Ovary (tissue), 9 donors: ENCODE data around the gene NAA35. TPM values are rescaled to one million over a fixed set of nuclear protein-coding genes. Genes with fewer than 3 reads are reported as not detected.
"Not testable (repeated sequence)": the region's sequence is repeated elsewhere in the genome, so short reads cannot be mapped to it uniquely, and the experiment has no call there.

Experiments used
- DNase-seq, 5 donors: peaks; one replicate each; pipeline ENCODE4 v3.0.0-alpha.2; 2019 to 2020
- H3K27ac ChIP-seq, 2 donors: fragments of 200-600 bp; one replicate each; pipeline versions ENCODE4 v1.5.1 to v1.8.0; 2019 to 2022
- H3K27me3 ChIP-seq: fragments of 200-600 bp; one replicate; pipeline ENCODE4 v1.8.0; 2022
- H3K36me3 ChIP-seq: fragments of 200-600 bp; sonication (generic); one replicate; pipeline ENCODE4 v1.5.1; 2019
- H3K4me1 ChIP-seq: one replicate; pipeline ENCODE4 v1.8.1; 2013; ENCODE audit warnings: mild to moderate bottlenecking, moderate library complexity; ENCODE audit not compliant: insufficient read depth
- H3K4me3 ChIP-seq: fragments of 200-600 bp; sonication (generic); one replicate; pipeline ENCODE4 v1.5.1; 2017
- H3K9me3 ChIP-seq, 2 donors: fragments of 200-600 bp in 1 of 2; sonication (generic) in 1 of 2; one replicate each; pipeline versions ENCODE4 v1.5.1 to v1.8.1; 2013 to 2019; ENCODE audit warnings: mild to moderate bottlenecking in 1 of 2, moderate library complexity in 1 of 2
- EP300 ChIP-seq: sonication (generic); formaldehyde crosslinking; IDR thresholded peaks from one replicate; pipeline ENCODE4 v1.6.1; 2017; ENCODE audit warnings: antibody characterized with exemption
- POLR2A ChIP-seq: fragments of 450-650 bp; IDR thresholded peaks from one replicate; pipeline ENCODE4 v1.6.1; 2017; ENCODE audit warnings: antibody characterized with exemption, mild to moderate bottlenecking, moderate library complexity
- WGBS, 3 donors: extraction: QIAGEN DNeasy Blood & Tissue Kit in 1 of 3; methylation state at CpG; one replicate each; pipeline versions ENCODE4 v1.1.5 to v1.1.7; 2013 to 2017; 5-methylcytosine and 5-hydroxymethylcytosine counted together
- intact Hi-C, 4 donors: fragments of 100-400 bp; cut with DNase I; formaldehyde crosslinking; loops; one replicate each; pipeline versions ENCODE4 v1.11.0 to v1.15.1; 2022 to 2023
- polyA plus RNA-seq, 2 donors: library from polyadenylated mRNA; stranded (reverse); fragments of 200-250 nt in 1 of 2; fragments of 350-450 nt in 1 of 2; fragmentation: Illumina TruSeq in 1 of 2; extraction: RNeasy Lipid Tissue Mini Kit (QIAGEN cat#74804) in 1 of 2; gene quantifications; one replicate each; pipeline ENCODE4 v1.2.3, GENCODE V29; 2013 to 2014
- total RNA-seq, 7 donors: library from RNA; depleted of rRNA in 2 of 7; stranded (reverse); fragments of >200 nt in 2 of 7; fragmentation: NEBNext Ultra II Directional in 3 of 7; extraction: Animal tissue kit (Norgen Biotek cat#: 25700) in 3 of 7; gene quantifications; one replicate each; pipeline versions ENCODE4 v1.1.0 to v1.2.4, GENCODE V29; 2016 to 2023
- TF ChIP-seq, protein P1 (sequence below), 3 donors: fragments of 450-650 bp in 2 of 3; fragments of 200-600 bp in 1 of 3; IDR thresholded peaks; one replicate each; pipeline versions ENCODE4 v1.5.1 to v1.8.0; 2016 to 2022; ENCODE audit warnings: antibody characterized with exemption in 3 of 3, mild to moderate bottlenecking in 1 of 3
- donor health status: DM: no; HTN: no; CAD: no; lungs with moderate emphysema.
- donor health status: DM: no; HTN: no; CAD: no.
- donor health status: Bipolar disorder and iron deficiency.
- donor health status: DM: yes; HTN: yes; CAD: no.
- donor health status: DM: no; HTN: no; CAD: no.
- donor health status: DM: yes; HTN: yes; CAD: no.

The NAA35 gene
- total and polyA plus RNA-seq, 9 donors: 10.6 to 25.5 (median 18.4) TPM

DNA sequence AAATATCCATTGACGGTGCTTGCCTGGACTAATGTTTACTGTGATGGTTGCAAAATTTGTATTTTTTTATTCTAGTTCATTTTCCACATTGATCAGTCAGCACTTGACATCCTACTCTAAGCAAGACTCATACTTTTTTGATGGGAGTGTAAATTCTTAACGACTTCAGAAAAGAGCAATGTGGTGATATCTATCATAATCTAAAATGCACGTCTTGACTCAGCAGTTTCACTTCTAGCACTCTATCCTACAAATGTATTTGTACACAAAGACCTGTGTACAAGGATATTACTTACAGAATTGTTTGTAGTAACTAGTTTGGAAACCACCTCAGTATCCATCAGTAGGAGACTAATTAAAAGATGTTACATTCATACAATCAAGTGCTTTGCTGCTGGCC is 24.0 kb downstream of the NAA35 start:
- Histone ChIP-seq H3K4me3 (no peak overlapping the region), H3K27ac (no peak overlapping the region), H3K9me3 (no peaks in the 10 kb centered on the region), H3K27me3 (no peaks in the 10 kb centered on the region), H3K4me1 (no peaks in the 10 kb centered on the region), H3K36me3 (no peaks in the 10 kb centered on the region)
- 88 to 94% (median 94%) methylated on average over 3 of the region's 3 CpGs for WGBS, 3 donors
- intact Hi-C loops: no loop called here
- TF ChIP-seq EP300: no peak
- no peak for TF ChIP-seq POLR2A
- TF ChIP-seq, protein P1, sequence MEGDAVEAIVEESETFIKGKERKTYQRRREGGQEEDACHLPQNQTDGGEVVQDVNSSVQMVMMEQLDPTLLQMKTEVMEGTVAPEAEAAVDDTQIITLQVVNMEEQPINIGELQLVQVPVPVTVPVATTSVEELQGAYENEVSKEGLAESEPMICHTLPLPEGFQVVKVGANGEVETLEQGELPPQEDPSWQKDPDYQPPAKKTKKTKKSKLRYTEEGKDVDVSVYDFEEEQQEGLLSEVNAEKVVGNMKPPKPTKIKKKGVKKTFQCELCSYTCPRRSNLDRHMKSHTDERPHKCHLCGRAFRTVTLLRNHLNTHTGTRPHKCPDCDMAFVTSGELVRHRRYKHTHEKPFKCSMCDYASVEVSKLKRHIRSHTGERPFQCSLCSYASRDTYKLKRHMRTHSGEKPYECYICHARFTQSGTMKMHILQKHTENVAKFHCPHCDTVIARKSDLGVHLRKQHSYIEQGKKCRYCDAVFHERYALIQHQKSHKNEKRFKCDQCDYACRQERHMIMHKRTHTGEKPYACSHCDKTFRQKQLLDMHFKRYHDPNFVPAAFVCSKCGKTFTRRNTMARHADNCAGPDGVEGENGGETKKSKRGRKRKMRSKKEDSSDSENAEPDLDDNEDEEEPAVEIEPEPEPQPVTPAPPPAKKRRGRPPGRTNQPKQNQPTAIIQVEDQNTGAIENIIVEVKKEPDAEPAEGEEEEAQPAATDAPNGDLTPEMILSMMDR (IDR thresholded peaks at IDR 0.05): no peak
- no peak for DNase-seq

DNA sequence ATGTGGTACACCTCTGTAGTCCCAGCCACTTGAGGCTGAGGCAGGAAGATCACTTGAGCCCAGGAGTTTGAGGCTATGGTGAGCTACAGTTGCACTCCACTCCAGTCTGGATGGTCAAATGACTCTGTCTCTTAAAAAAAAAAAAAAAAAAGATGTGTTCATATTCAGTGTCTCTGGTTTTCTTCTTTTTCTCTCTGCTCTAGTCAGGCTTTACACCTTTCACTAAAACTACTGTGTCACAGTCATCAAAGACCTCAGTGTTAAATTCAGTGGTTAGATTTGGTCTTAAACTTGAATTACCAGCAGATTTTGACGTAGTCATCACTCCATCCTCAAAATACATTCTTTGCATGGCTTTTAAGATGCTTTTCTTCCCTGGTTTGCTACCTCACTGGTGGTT is 28.8 kb downstream of the NAA35 start:
- H3K36me3 ChIP-seq: no peaks in the 10 kb centered on the region

DNA sequence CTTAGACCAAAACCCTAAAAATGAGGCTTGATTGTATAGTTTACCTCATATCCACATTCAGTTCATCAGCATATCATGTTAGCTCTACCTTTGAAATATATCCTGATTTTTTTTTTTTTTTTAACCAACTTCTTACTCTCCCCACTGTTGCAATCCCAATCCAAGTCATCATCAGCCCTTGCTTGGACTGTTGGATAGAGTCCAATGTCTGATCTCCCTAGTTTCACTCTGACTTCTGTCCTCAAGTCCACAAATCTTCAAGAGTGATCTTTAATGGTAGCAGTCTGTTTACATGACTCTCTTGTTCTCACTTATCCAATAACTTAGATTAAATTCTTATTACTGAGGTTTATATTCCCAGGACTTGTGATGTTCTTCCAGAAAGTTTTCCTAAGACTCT is 30.8 kb downstream of the NAA35 start:
- no peak for DNase-seq
- Histone ChIP-seq H3K27me3 (no peaks in the 10 kb centered on the region), H3K9me3 (no peaks in the 10 kb centered on the region), H3K4me3 (no peak overlapping the region), H3K36me3 (no peaks in the 10 kb centered on the region), H3K27ac (no peak overlapping the region), H3K4me1 (no peaks in the 10 kb centered on the region)
- intact Hi-C loops: no loop called here
- TF ChIP-seq EP300 (no peak), POLR2A (no peak)
- TF ChIP-seq, protein P1 (IDR thresholded peaks at IDR 0.05): no peak

More for the DNA sequence above, 28.8 kb downstream of the NAA35 start:
- TF ChIP-seq POLR2A (no peak), EP300 (no peak)
- TF ChIP-seq, protein P1 (IDR thresholded peaks at IDR 0.05): no peak
- H3K27ac ChIP-seq: no peak overlapping the region
- DNase-seq: no peak
- H3K27me3 ChIP-seq: no peaks in the 10 kb centered on the region
- intact Hi-C loops: no loop called here
- no peaks in the 10 kb centered on the region for H3K9me3 ChIP-seq
- H3K4me1 ChIP-seq: no peaks in the 10 kb centered on the region
- no peak overlapping the region for H3K4me3 ChIP-seq
- 96 to 100% (median 98%) methylated on average over 1 of the region's 1 CpG for WGBS, 3 donors

DNA sequence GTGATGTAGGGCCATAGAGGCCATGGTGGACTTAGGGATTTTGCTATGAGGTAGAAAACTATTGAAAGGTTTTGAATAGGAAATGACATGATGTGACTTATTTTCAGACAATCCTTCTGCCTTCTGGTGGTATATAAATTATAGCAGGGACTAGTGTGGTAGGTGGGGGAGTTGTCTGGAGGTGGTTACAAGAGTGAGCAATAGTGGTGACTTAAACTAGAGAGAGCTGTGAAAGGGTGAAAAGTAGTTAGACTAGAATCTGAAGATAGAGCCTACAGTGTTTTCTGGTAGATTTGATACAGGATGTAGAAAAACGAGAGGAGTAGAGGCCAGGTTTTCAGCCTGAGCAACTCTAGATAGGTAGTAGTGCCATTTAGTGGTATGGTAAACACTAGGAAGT is 32.3 kb downstream of the NAA35 start:
- 91 to 95% (median 93%) methylated on average over 1 of the region's 1 CpG for WGBS, 3 donors
- Histone ChIP-seq H3K27me3 (no peaks in the 10 kb centered on the region), H3K9me3 (no peaks in the 10 kb centered on the region), H3K36me3 (no peaks in the 10 kb centered on the region), H3K4me3 (no peak overlapping the region), H3K4me1 (no peaks in the 10 kb centered on the region), H3K27ac (no peak overlapping the region)
- DNase-seq: no peak
- intact Hi-C loops: no loop called here
- TF ChIP-seq, protein P1 (IDR thresholded peaks at IDR 0.05): no peak
- TF ChIP-seq EP300: no peak
- no peak for TF ChIP-seq POLR2A

DNA sequence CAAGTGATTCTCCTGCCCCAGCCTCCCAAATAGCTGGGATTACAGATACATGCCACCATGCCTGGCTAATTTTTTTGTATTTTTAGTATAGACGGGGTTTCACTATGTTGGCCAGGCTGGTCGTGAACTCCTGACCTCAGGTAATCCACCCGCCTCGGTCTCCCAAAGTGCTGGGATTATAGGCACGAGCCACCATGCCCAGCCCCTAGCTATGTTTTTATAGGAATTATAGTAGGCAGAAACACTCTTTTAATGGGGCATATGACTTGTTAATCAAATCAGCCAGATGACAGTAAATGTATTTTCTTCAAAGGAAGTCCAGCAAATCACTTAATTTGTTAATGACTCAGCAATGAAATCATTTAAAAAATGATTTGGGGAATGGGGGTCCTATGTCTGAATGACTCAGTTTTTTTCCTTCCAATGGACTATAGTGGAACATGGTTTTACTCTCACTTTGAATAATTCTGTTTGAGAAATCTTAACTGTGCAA is 33.2 kb downstream of the NAA35 start:
- intact Hi-C loops, H3K36me3 ChIP-seq, H3K27me3 ChIP-seq, H3K4me1 ChIP-seq, H3K9me3 ChIP-seq, DNase-seq, H3K4me3 ChIP-seq, H3K27ac ChIP-seq: not testable (repeated sequence)
- 92 to 93% (median 93%) methylated on average over 5 of the region's 5 CpGs for WGBS, 3 donors
